Globus pallidus (tissue), 1 donor: ENCODE measurements around the gene KRTAP10-5.
"Not testable (repeated sequence)": the region's sequence is repeated elsewhere in the genome, so short reads cannot be mapped to it uniquely, and the experiment has no call there.

ENCODE experiments used
- DNase-seq: peaks from one replicate; pipeline ENCODE4 v3.0.0-alpha.2; 2015; ENCODE audit warnings: low spot score

KRTAP10-5 gene

DNA sequence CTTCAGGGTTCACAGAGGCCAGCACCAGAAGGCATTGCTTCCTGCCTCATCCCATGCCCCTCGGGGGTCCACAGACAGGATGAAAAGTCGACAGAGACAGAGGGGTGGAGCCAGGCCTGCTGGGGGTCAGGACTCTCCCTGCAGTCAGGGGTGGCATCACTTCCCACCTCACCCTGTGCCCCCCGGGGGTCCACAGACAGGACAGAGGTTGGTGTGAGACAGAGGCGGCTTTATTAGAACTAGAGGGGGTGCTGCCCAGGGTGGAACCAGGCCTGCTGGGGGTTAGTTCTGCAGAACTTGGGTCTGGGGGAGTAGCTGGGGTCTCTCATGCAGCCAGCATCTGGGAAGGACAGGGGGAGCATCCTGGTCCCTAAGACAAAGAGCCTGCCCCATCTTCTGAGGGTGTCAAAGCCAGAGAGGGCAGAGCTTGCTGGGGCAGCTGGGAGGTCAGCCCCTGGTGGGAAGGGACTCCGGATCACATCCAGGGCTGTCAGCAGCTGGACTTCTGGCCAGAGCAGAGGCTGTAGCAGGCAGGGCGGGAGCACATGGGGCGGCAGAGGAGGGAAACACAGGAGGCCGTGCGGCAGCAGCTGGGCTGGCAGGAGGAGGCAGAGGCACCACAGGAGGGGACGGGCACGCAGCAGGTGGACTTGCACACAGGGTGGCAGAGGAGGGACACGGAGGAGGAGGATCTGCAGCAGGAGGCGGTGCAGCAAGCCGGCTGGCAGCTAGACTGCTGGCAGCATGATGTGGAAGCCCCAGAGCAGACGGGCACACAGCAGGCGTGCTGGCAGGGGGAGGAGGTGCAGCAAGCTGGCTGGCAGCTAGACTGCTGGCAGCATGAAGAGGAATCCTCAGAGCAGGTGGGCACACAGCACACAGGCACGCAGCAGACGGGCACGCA lies 10.7 kb upstream of the KRTAP10-5 start:
- DNase-seq, result not testable (repeated sequence)

DNA sequence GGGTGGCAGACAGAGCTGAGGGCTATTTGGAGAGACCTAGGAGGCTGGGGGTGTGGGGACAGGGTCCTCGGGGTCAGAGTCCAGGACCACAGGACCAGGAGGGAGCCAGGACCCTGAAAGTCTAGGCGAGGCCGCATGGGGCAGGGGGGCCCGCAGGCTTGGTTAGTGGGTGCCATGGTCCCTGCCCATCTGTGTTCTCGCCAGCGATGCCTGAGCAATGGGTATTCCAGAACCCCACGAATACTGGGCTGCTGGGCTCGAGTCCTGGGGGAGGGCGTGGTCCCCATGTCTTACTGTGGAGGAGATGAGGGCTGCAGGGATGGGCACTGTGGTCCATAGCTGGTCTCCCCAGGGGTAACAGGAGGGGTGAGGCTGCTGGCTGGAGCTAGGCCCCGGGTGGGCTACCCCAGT lies 9.9 kb upstream of the KRTAP10-5 start:
- no peak for DNase-seq

DNA sequence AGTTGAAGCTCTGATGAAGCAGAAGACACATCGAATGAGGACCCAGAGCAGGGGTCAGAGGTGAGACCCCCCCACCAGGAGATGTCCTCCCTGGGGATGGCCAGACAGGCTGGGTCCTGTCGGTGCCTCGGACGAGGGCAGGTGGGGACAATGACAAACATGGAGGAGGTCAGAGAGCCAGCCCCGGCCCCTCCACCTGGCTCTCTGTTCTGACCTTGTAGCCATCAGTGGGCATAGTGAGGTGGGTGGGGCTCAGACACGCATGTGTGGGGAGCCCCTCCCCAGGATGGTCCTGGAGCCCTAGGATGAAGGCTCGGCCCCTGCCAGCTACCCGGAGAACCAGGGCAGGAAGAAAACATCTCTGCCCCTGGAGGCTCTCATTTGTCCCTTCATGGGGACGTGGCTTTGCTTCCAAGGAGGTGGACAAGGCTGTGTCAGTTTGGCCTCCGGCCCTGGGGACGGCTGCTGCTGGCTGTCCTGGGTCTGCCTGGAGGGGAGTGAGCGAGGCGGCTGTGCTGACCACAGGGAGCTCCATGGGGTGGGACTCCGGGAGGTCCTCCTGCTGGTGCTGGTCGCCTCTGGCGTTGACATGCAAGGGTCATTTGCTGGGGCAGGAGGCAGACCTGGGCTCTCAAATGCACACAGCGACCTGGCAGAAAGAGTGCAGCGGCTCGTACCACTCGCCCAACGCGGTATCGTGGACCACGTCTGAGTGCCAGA lies 9.3 kb upstream of the KRTAP10-5 start:
- no peak for DNase-seq

DNA sequence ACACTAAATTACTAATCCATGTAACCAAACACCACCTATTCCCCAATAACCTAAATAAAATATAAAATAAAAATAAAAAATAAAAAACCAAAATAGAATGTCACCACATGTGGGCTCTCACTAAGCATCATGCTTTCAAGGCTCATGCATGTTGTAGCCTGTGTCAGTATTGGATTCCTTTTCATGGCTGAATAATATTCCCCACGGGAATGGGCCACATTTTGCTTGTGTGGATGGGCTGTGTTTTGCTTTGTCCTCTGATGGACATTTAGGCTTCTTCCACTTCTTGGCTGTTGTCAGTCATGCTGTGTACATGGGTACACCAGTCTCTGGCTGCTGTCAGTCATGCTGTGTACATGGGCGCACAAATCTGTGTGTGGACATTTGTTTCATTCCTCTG lies 8.7 kb upstream of the KRTAP10-5 start:
- DNase-seq, result no peak

DNA sequence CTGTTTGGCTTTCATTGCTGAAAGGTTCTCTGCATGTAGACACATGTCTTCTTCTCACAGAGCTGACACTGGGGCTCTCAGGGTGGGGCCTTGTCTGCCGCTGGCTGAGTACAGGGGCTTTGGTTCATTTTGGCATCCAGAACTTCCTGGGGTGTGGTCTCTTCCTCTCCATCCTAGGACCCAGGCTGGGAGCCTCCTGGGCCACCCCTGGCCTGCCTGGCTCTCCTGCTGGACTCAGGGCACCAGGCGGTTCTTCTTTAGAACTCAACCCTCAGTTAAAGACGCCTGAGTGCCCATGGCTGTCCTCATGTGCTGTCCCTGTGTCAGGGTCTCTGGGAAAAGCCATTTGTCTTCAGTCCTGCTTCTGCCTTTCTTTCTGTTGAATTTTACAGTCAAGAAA lies 5.5 kb upstream of the KRTAP10-5 start:
- DNase-seq, result no peak

DNA sequence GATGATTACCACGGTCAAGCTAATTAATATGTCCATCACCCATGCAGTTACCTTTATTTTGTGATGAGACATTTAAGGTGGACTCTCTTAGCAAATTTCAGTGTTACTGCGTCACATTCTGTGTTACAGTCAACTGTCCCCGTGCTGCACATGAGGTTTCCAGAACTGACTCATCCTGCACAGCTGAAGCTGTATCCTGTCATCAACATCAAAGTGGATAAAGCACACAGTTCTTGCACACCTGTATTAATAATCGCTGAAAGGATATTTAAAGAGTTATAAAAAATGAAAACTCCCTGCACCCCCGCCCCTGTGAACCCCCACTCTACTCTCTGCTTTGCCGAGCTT lies 3.4 kb upstream of the KRTAP10-5 start:
- DNase-seq, result no peak

DNA sequence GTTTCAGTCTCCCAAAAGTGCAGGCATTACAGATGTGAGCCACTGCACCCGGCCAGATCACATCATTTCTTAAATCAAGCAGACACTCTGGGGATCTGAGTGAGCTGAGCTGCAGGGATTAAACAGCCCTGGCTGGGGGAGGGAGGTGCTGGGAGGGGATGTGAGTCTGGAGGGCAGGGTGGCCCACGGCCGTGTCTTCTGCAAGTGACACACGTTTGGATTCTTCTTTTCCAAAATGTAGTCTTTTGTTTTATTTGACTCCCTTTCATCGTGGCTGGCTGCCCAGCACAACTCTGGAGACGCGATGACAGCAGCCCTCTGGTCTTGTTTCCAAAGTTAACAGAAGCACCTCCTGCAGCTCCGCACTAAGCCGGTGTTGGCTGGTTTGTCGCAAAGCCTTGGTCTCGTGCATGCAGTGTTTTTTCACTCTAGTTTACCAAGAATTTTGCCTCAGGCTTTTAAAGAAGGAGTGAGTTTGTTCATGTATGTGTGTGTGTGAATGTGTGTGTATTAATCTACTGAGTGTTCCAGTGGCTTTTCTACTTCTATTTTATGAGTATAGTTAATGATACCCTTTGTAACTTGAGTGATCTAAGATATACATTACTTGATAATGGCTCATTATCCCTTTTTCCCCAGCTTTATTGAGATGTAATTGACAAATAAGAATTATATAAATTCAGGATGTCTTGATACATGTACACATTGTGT lies 2.8 kb upstream of the KRTAP10-5 start:
- DNase-seq, result no peak

DNA sequence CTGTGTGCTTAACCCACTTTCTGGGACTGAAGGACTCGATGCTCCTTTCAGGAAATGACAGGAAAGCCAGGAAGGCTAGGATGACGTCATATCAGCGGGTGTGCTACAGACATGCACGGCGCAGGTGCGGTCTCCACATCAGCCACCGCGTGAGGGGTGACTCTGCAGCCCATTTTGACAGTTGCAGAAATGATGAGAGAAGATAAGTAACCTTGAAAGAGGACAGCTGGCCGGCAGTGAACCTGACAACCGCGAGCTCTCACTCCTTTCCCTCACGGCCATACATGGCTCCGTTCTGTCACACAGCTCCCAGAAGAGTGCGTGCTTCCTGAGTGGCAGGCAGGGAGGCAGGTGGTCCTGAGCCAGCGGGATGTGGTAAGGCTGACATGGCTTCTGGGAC lies 1.7 kb upstream of the KRTAP10-5 start:
- no peak for DNase-seq

DNA sequence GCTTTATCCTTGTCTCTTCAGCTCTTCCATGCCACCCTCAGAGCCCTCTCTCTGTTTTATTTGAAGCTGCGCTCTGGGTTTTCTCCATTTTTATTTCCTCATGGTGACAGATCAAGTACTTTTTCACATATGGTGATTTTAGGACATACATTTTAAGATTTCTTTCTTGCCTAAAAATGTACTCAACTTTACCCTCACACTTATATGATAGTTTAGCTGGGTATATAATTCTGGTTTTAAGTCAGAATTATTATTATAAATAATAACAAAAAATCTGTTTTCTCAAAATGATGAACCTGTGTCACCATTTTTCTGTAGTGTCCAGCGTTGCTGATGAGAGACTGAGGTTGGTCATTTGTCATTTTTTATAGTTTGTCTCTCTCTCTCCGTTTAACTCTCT lies 754 bp upstream of the KRTAP10-5 start:
- DNase-seq, result no peak

DNA sequence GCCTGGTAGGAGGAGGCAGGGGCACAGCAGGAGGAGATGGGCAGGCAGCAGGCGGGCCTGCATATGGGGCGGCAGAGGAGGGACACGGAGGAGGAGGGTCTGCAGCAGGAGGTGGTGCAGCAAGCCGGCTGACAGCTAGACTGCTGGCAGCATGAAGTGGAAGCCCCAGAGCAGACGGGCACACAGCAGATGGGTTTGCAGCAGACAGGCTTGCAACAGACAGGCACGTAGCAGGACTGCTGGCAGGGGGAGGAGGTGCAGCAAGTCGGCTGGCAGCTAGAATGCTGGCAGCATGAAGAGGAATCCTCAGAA lies 615 bp downstream of the KRTAP10-5 start:
- DNase-seq, result no peak

DNA sequence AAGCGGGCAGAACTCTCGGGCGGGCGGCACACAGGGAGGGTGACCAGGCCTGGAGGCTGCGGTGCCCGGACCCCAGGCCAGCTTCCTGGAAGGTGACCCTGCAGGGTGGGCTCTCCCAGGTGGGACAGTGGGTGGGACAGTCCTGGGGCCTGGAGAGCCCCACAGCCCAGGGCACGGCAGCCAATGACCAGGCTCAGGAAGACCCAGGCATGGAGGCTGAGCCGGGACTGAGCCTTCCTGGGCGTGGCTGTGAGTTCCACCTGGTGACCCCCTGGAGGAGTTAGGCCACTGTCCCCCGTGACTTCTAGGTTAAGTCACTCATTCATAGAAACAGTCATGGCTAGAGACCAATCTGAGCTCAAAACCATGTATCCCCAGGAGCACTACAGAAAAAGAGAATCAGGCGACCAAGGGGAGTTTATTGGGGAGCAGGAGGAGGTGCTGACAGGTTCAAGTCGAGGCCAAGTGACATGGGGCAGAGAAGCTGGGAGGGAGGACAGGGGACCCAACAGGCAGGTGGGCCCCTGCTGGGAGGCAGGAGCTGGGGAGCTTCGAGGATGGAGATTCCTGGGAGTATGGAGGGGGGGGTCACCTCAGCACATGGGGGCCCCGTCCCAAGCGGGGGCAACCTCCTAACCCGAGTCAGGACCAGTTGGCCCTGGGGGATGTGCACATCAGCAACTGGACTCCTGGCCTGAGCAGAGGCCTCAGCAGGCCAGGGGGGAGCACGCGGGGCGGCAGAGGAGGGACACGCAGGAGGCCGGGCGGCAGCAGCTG lies 1.2 kb downstream of the KRTAP10-5 start:
- no peak for DNase-seq

DNA sequence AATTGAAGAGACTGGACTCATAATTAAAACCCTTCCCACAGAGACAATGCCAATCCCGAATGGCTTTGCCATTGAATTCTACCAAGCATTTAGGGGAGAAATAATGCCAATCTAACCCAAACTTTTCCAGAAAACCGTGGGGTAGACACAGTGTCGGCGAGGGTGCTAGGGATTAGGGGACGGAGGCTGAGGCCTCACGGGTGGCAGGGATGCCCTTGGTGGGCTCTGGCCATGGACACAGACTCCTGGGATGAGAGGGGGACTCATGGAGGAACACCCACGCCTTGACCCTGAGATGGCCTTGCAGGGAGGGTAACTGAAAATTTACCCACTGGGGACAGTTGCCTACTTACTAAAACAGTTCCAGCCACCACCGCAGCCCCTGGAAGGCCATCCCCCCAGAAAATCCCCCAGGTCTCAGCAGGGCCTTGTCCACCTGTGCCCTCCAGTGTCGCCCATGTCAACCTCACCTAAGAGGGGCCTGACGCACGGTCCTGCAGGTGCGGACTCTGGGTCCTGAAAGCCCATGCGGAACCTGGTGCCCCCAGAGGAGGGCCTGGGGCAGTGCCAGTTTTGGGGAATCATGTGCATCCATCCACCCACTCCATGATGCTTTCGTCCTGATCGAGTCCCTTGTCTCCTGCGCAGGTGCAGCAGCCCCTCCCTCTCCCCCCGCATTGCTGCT lies 1.9 kb downstream of the KRTAP10-5 start:
- DNase-seq, result no peak

DNA sequence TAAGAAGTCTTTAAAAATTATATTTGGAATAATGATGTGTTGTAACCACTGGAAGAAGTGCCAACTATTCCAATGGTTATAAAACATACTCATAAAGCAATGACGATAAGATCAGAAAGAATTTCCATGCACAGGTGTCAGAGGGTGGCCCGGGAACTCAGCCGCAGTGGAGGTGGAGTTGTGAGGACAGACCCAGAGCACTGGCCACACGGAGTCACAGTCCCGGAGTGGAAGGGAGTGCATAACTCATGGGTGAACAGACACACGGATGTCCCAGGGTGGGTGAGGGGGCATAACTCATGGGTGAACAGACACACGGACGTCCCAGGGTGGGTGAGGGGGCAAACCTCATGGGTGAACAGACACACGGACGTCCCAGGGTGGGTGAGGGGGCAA lies 4.4 kb downstream of the KRTAP10-5 start:
- DNase-seq, result no peak

DNA sequence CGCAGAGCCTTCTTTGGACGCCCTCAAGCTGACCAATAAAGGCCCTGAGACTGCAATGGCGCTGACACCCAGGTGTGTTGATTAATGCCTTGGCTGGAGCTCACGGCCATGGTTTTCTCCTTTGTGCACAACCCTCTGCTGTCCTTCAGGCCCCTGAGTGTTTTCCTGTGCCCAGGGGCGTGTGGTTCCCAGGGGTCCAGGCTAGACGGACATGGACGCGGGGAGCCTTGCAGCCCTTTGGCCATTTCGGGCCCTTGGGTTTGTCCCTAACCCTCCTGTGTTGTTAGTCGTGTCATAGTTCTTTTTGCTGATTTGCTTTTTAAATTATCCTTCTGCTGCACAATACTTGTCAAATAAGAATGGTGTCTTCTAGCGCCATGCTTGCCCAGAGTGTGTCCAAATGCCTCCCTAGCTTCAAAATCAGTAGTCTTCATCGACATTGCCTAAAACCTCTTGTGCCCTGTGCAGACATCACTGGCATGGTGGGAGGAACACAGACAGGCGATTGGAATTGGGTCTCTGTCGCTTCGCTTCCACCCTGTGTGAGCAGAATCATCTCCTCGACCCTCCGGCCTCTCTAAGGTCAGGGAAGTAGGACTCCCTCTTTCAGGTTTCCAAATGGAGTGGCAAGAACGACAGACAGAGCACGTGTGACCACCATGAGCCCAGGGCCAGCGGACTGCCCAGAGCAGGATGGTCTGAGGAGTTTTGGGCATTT lies 4.9 kb downstream of the KRTAP10-5 start:
- DNase-seq, result no peak

DNA sequence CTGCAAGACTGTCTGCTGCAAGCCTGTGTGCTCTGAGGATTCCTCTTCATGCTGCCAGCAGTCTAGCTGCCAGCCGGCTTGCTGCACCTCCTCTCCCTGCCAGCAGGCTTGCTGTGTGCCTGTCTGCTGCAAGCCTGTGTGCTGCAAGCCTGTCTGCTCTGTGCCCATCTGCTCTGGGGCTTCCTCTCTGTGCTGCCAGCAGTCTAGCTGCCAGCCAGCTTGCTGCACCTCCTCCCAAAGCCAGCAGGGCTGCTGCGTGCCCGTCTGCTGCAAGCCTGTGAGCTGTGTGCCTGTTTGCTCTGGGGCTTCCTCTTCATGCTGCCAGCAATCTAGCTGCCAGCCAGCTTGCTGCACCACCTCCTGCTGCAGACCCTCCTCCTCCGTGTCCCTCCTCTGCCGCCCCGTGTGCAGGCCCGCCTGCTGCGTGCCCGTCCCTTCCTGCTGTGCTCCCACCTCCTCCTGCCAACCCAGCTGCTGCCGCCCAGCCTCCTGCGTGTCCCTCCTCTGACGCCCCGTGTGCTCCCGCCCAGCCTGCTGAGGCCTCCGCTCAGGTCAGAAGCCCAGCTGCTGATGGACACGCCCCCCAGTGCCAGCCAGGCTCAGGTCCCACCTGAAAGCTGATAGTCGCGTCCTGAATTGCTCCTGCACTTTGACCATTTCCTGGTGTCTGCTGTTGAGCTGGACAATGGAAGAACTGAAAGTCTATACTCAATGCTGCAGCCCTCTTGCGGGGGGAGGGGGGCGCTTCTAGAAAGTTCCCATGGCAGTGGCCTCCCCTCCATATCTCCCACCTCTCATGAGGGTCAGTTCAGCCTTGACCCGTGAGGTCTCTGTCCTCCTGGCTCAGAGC lies 5.7 kb downstream of the KRTAP10-5 start:
- no peak for DNase-seq

DNA sequence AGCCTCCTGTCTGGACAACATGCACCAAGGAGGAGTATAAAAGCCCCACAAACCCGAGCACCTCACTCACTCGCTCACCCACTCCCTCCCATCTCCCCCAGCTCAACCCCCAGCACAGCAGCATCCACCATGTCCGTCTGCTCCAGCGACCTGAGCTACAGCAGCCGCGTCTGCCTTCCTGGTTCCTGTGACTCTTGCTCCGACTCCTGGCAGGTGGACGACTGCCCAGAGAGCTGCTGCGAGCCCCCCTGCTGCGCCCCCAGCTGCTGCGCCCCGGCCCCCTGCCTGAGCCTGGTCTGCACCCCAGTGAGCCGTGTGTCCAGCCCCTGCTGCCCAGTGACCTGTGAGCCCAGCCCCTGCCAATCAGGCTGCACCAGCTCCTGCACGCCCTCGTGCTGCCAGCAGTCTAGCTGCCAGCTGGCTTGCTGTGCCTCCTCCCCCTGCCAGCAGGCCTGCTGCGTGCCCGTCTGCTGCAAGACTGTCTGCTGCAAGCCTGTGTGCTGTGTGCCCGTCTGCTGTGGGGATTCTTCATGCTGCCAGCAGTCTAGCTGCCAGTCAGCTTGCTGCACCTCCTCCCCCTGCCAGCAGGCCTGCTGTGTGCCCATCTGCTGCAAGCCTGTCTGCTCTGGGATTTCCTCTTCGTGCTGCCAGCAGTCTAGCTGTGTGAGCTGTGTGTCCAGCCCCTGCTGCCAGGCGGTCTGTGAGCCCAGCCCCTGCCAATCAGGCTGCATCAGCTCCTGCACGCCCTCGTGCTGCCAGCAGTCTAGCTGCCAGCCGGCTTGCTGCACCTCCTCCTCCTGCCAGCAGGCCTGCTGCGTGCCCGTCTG lies 6.6 kb downstream of the KRTAP10-5 start, which contains the start of gene KRTAP10-4:
Gene KRTAP10-4, plus strand, starts transcription at position 100 of the 827 bp plus-strand sequence. Its CDS starts 30 bp downstream, at position 130.
- not testable (repeated sequence) for DNase-seq

DNA sequence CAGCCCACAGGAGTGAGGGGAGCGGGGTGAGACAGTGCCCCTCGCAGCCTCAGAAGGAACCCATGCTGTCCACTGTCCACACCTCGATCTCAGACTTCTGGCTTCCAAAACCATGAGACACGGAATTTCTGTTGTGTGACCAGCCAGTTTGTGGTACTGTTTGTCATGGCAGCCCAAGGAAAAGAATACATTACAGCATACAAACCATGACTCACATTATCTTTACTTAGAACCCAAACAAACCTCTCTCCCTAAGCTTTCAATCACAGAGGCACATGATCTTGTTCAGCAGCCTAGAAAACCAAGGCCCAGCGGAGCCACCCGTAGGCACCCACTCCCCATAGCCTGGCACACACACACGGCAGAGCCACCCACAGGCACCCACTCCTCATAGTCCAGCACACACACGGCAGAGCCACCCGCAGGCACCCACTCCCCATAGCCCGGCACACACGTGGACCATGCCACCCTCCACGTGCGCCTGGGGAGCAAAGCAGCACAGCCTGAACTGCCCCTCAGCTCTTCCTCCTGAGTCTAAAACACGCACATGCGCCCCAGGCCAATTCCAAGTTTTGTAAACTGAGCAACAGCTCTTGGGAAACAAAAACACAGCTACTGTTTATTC lies 7.3 kb downstream of the KRTAP10-5 start:
- no peak for DNase-seq
